Keratinocyte (primary cell): ENCODE data around the gene EZH1. TPM values are rescaled to one million over a fixed set of nuclear protein-coding genes. Genes with fewer than 3 reads are reported as not detected.

ENCODE experiments used
- DNase-seq: peaks from one replicate; pipeline ENCODE4 v3.0.0-alpha.2; 2011; ENCODE audit warnings: low read depth, missing footprints, low spot score
- FAIRE-seq: peaks from 2 replicates; lab custom pipeline; 2011; peaks lifted over from hg19 to GRCh38; lab: Jason Lieb, UNC
- H2AFZ ChIP-seq: 2 replicates; pipeline ENCODE4 v1.6.0; 2012; ENCODE audit warnings: low read length, control low read depth, inconsistent platforms; ENCODE audit not compliant: control insufficient read depth
- H3K27ac ChIP-seq: 2 replicates; pipeline ENCODE4 v1.5.1; 2011; ENCODE audit warnings: low read length; ENCODE audit not compliant: control insufficient read depth, insufficient read depth
- H3K27me3 ChIP-seq: 3 replicates; pipeline ENCODE4 v1.6.0; 2011; ENCODE audit warnings: low read length; ENCODE audit not compliant: control insufficient read depth, insufficient read depth; ENCODE audit errors: extremely low read depth
- H3K36me3 ChIP-seq, 2 experiments: 2 replicates in 1 of 2; 3 replicates in 1 of 2; pipeline ENCODE4 v1.5.1; 2011; ENCODE audit warnings: low read length in 2 of 2, mild to moderate bottlenecking in 1 of 2; ENCODE audit not compliant: control insufficient read depth in 2 of 2, insufficient read depth in 2 of 2; ENCODE audit errors: extremely low read depth in 1 of 2
- H3K4me1 ChIP-seq: 3 replicates; pipeline ENCODE4 v1.5.1; 2011; ENCODE audit warnings: low read length; ENCODE audit not compliant: control insufficient read depth, insufficient read depth; ENCODE audit errors: extremely low read depth
- H3K4me2 ChIP-seq: 3 replicates; pipeline ENCODE4 v1.6.0; 2011; ENCODE audit warnings: low read depth, low read length; ENCODE audit not compliant: control insufficient read depth, insufficient read depth; ENCODE audit errors: extremely low read depth
- H3K4me3 ChIP-seq, 3 experiments: fragments of 200-600 bp in 1 of 3; sonication (generic) in 1 of 3; 2 replicates in 2 of 3; 3 replicates in 1 of 3; pipeline ENCODE4 v1.5.1; 2011 to 2016; ENCODE audit warnings: low read length in 3 of 3, mild to moderate bottlenecking in 3 of 3, control low read depth in 2 of 3, inconsistent platforms in 1 of 3, low read depth in 1 of 3, mixed read lengths in 1 of 3, mixed run types in 1 of 3, moderate library complexity in 1 of 3; ENCODE audit not compliant: control insufficient read depth in 2 of 3, insufficient read depth in 2 of 3; ENCODE audit errors: extremely low read depth in 1 of 3
- H3K79me2 ChIP-seq: 2 replicates; pipeline ENCODE4 v1.6.0; 2012; ENCODE audit warnings: low read length; ENCODE audit not compliant: control insufficient read depth, insufficient read depth
- H3K9ac ChIP-seq: 3 replicates; pipeline ENCODE4 v1.6.0; 2011; ENCODE audit warnings: low read length; ENCODE audit not compliant: control insufficient read depth, insufficient read depth; ENCODE audit errors: extremely low read depth
- H3K9me1 ChIP-seq: 3 replicates; pipeline ENCODE4 v1.6.0; 2011; ENCODE audit warnings: low read length; ENCODE audit not compliant: control insufficient read depth, insufficient read depth; ENCODE audit errors: extremely low read depth
- H3K9me3 ChIP-seq: 2 replicates; pipeline ENCODE4 v1.5.1; 2012; ENCODE audit warnings: low read depth, low read length; ENCODE audit not compliant: control insufficient read depth
- H4K20me1 ChIP-seq: 3 replicates; pipeline ENCODE4 v1.6.0; 2011; ENCODE audit warnings: low read length; ENCODE audit not compliant: control insufficient read depth, insufficient read depth; ENCODE audit errors: extremely low read depth
- EZH2 ChIP-seq: IDR thresholded peaks from one replicate; pipeline ENCODE4 v1.6.1; 2012; ENCODE audit warnings: inconsistent platforms, mild to moderate bottlenecking, low read length, moderate library complexity
- dilution Hi-C: fragments of 300-500 bp; cut with MboI; formaldehyde crosslinking; loops from one replicate; pipeline ENCODE4 v1.7.0; 2020; ENCODE audit warnings: low sequenced_read_pairs; ENCODE audit not compliant: extremely low pct_ligation_motif_present
- polyA plus RNA-seq, 5 experiments: library from polyadenylated mRNA; depleted of rRNA in 3 of 5; stranded (reverse) in 3 of 5; stranded (forward) in 1 of 5; unstranded in 1 of 5; fragments of >200 nt; gene quantifications; 1 replicate in 1 of 5; 2 replicates in 3 of 5; 3 replicates in 1 of 5; pipeline versions ENCODE4 v1.2.1 to v1.2.3, GENCODE V29; 2011 to 2012; ENCODE audit warnings: missing spikeins in 2 of 5, low read depth in 1 of 5, low replicate concordance in 1 of 5
- TF ChIP-seq, protein P1 (sequence below), 3 experiments: IDR thresholded peaks in 1 of 3; conservative IDR thresholded peaks in 1 of 3; optimal IDR thresholded peaks in 1 of 3; 2 replicates in 2 of 3; 3 replicates in 1 of 3; pipeline versions ENCODE3 to v1.5.1; 2011; ENCODE audit warnings: low read length in 3 of 3, mild to moderate bottlenecking in 3 of 3, moderate library complexity in 2 of 3, control low read depth in 1 of 3, inconsistent platforms in 1 of 3; ENCODE audit not compliant: insufficient read depth in 2 of 3; ENCODE audit errors: extremely low read depth in 1 of 3

The EZH1 gene
- polyA plus RNA-seq, 1 donor (not counting 4 experiments of a cell fraction or from before 2014, with no cell fraction given), result 18.3 TPM

DNA sequence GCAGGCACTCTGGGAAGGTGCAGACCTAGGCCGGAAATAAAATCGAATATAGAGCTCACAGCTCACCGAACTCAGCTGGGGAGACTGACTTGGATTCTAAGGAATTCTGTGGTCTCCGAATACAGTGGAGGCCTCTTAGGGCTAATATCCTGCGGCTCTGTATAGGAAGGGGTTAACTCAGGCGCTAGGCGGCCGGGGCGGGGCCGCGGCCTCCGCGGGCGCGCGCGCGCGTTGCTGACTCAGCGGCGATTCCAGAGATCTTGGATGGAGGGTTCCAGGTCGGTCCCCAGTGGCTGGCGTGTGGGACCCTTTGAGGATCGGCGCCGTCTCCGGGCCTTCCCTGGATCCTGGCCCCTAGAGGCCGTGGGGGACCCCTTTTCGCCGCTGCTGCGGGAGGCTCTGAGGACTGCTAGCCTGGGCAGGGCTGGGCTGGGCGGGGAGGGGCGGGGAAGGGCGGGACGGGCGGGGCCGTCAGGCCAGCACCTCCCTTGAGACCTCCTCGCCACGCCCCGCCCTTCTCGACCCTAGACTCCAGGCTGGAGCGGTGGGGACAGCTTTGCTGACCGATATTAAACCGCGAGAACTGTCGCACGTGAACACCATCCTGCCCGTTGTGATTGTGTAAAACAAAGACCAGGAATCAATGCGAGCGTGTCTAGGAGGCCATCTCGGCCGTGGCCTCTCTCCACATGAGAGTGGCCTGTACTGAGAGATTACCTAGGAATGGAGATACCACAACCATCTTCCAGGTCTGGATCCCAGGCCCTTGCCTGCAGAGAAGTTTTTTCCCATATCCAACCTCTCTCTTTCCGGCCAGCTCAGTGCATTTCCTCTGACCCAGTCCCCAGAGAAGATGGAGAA lies 66.7 kb downstream of the EZH1 start:
- TF ChIP-seq EZH2, result no peak
- TF ChIP-seq, protein P1, sequence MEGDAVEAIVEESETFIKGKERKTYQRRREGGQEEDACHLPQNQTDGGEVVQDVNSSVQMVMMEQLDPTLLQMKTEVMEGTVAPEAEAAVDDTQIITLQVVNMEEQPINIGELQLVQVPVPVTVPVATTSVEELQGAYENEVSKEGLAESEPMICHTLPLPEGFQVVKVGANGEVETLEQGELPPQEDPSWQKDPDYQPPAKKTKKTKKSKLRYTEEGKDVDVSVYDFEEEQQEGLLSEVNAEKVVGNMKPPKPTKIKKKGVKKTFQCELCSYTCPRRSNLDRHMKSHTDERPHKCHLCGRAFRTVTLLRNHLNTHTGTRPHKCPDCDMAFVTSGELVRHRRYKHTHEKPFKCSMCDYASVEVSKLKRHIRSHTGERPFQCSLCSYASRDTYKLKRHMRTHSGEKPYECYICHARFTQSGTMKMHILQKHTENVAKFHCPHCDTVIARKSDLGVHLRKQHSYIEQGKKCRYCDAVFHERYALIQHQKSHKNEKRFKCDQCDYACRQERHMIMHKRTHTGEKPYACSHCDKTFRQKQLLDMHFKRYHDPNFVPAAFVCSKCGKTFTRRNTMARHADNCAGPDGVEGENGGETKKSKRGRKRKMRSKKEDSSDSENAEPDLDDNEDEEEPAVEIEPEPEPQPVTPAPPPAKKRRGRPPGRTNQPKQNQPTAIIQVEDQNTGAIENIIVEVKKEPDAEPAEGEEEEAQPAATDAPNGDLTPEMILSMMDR (optimal IDR thresholded peaks at IDR 0.05 in 1 of 3, IDR thresholded peaks at IDR 0.05 in 1 of 3, conservative IDR thresholded peaks at IDR 0.05 in 1 of 3; ENCODE audit: extremely low read depth in 1 of 3, insufficient read depth in 2 of 3, low read length in 3 of 3), result no peak
- Histone ChIP-seq H4K20me1 (peaks cover 6% of the 10 kb centered on the region), H3K9me3 (no peaks in the 10 kb centered on the region), H3K9ac (peak overlapping the region; percentile 85), H3K4me3 (peak overlapping the region; percentile 44 to 82 (median 67)), H3K4me2 (peak overlapping the region; percentile 96), H3K4me1 (peaks cover 55% of the 10 kb centered on the region), H2AFZ (peak overlapping the region; percentile 58), H3K27ac (peak overlapping the region; percentile 95), H3K79me2 (peaks cover 16% of the 10 kb centered on the region), H3K36me3 (peaks cover 4 to 8% of the 10 kb centered on the region in 2 experiments), H3K9me1 (no peaks in the 10 kb centered on the region), H3K27me3 (no peaks in the 10 kb centered on the region)
- dilution Hi-C loops, result no loop called here
- DNase-seq (no peak), FAIRE-seq (no peak)

DNA sequence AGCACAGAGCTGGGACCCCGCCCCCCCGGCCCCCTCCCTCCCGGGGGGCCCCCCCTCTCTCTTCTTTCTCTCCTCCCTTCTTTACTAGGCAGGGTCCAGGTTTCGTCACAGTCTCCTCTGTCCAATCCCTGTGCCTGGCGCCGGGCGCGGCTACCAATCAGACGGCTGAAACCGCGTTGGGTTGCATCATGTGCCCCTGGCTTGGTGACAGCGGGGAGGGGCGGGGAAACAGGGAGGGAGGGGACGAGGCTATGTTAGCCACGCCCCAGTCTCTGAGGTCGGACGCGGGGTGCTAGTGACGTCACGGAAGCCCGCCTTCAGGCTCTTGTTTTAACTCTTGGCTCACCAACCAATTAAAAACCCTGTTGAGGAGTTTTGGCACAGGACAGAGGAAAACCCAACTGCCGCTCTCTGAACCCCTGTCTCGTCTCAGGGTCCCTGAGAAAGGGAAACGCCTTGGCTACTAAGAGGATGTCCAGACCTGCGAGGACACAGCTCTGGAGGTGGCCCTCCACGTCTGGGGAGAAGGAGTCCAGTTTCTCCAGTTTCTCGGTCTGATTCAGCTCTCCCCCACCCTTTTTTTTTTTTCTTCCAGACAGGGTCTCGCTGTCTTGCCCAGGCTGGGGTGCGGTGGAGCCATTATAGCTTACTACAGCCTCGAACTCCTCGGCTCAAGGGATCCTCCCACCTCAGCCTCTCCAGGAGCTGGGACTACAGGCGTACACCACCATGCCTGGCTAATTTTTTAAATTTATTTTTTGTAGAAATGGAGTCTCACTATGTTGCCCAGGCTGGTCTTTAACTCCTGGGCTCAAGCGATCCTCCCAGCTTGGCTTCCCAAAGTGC lies 67.6 kb downstream of the EZH1 start:
- Histone ChIP-seq H3K9ac (peak overlapping the region; percentile 85), H4K20me1 (peaks cover 6% of the 10 kb centered on the region), H3K4me1 (peaks cover 57% of the 10 kb centered on the region), H3K27ac (peak overlapping the region; percentile 95), H3K9me3 (no peaks in the 10 kb centered on the region), H3K27me3 (no peaks in the 10 kb centered on the region), H3K4me2 (peak overlapping the region; percentile 96), H3K9me1 (no peaks in the 10 kb centered on the region), H3K4me3 (peak overlapping the region; percentile 92 to 93 (median 92)), H3K36me3 (peaks cover 4 to 9% of the 10 kb centered on the region in 2 experiments), H2AFZ (peak overlapping the region; percentile 79), H3K79me2 (peaks cover 16% of the 10 kb centered on the region)
- FAIRE-seq, result peak; percentile 83
- no peak for TF ChIP-seq EZH2
- TF ChIP-seq, protein P1 (optimal IDR thresholded peaks at IDR 0.05 in 1 of 3, IDR thresholded peaks at IDR 0.05 in 1 of 3, conservative IDR thresholded peaks at IDR 0.05 in 1 of 3; ENCODE audit: extremely low read depth in 1 of 3, insufficient read depth in 2 of 3, low read length in 3 of 3), result no peak
- peak; percentile 97 for DNase-seq
- dilution Hi-C loops, result no loop called here
